SKM-1 (cell line): Measurements from ENCODE around the gene COL27A1.

ENCODE experiments used
- DNase-seq: peaks from one replicate; lab custom pipeline; 2025; ENCODE audit not compliant: unreplicated experiment; lab: John Stamatoyannopoulos, UW

Gene COL27A1

GRCh38 chr9:114143234-114143633 lies 12.1 kb upstream of the COL27A1 start:
- DNase-seq = no peak

GRCh38 chr9:114146735-114147134 lies 8.6 kb upstream of the COL27A1 start:
- DNase-seq = no peak

DNA sequence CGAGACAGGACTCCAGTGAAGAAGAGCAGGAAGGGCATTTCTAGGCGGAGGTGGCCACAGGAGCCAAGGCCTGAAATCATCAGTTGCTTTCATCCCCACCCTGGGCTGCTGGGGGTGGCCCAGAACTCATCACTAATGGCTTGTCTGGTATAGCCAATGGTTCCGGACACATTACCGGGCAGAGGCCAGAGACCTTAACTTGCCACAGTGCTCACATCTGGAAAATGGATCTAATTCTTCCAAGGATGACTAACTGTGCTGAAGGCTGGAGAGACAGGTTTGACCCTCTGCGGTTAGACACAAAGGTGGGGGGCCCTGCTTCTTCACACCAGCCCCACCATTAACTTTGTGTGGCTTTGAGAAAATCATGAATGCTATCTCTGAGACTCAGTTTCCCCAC lies 6.2 kb upstream of the COL27A1 start:
- DNase-seq = no peak

GRCh38 chr9:114149765-114150340 lies 5.5 kb upstream of the COL27A1 start:
- DNase-seq = no peak

GRCh38 chr9:114150608-114151007 lies 4.7 kb upstream of the COL27A1 start:
- no peak for DNase-seq

- DNase-seq = no peak
Observed at GRCh38 chr9:114151426-114151956, 3.8 kb upstream of the COL27A1 start.

GRCh38 chr9:114153761-114154599 lies 1.4 kb upstream of the COL27A1 start:
- DNase-seq = no peak

- no peak for DNase-seq
Observed at GRCh38 chr9:114154600-114155102, 686 bp upstream of the COL27A1 start.

GRCh38 chr9:114155995-114156656 lies 789 bp downstream of the COL27A1 start:
- DNase-seq = no peak

DNA sequence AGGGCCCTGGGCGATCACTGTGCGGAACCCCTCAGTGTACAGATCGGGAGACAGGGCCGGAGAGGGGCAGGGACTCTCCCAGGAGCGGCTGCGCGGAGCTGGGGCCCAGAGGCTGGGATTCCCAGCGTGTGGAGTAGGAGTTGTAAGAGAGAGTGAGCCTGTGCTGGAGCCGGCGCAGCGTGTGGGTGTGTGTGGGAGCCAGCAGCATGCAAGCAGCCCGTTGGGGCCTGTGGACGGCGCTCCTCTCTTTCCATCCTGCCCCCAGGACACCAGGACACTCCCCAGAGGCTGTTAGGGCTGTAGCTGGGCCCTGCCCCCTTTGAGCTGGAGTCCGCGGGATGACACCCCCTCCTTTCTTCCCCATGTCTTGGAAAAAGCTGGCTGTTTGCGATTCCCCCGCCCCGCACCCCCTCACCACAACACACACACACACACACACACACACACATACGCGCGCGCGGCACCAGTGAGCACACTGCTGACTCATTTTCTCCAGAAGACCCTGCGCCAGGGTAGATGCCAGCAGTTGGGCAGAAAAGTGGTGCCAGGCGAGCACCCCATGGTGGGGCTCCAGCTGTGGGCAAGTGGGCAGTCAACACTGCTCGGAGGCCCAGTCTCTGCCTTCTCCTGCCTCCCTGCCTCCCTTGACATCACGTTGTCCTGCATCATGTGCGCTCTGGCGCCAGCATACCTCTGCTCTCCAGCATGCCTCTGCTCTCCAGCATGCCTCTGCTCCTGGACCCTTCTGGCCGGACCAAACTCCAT lies 1.5 kb downstream of the COL27A1 start:
- no peak for DNase-seq

GRCh38 chr9:114157516-114158176 lies 2.3 kb downstream of the COL27A1 start:
- no peak for DNase-seq

GRCh38 chr9:114158482-114159130 lies 3.3 kb downstream of the COL27A1 start:
- DNase-seq = no peak

DNA sequence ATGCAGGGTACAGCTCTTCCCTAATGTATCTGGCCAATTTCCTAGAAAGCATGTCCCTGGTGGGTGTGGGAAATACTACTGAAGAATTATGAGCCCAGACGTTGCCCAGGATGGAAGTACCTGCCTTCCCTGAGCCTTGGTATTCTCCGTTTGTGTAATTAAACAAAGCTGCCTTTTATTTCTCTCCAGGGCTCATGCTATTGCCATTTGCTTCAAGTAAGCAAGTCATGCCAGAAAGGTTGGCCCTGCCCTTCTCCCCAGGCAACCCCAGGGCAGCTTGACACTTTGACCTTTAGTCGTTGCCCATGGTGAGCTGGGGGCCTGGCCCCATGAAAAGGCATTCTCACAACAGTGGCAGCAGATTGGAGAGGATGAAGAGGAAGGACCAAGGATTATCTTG lies 4.4 kb downstream of the COL27A1 start:
- DNase-seq = no peak

DNA sequence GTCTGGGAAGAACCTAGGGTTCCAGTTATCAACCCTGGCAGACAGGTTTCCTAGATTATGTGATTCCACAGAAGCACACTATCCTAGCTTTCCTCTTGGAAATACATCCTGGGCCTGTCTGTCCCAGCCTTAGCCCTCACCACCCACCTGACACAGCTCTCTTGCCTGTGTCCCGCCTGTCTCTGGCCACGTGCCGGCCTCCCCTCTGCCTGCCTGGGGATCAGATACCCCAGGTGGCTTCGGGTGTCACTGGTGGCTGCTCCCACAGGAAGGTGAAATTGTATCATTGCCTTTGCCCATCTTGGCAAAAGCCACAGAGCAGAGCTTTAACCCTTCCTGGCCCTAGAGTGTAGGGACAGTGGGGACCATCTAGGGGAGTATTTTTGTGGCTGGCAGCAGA lies 6.2 kb downstream of the COL27A1 start:
- no peak for DNase-seq

DNA sequence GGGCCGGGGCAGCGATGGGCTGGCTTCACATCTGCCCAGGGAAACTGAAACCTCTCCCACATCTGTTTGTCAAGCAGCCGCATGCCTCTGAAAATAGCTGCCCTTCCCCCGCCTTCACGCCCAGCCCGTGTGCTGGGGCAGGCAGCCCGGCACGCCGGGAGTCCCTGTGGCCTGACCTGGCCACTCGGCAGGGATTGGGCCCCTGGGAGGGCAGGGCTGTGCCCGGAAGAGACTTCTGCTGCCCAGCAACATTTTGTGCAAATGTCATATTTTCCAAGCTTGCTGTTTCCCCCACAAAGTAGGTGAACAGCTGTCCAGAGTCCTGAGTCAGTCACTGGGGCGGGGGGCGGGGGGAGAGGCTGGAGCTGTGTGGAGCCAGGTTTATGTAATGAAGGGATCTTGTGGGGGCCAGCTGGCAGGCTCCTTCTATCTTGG lies 8.2 kb downstream of the COL27A1 start:
- DNase-seq = no peak

GRCh38 chr9:114164191-114164794 lies 9.0 kb downstream of the COL27A1 start:
- DNase-seq = no peak

DNA sequence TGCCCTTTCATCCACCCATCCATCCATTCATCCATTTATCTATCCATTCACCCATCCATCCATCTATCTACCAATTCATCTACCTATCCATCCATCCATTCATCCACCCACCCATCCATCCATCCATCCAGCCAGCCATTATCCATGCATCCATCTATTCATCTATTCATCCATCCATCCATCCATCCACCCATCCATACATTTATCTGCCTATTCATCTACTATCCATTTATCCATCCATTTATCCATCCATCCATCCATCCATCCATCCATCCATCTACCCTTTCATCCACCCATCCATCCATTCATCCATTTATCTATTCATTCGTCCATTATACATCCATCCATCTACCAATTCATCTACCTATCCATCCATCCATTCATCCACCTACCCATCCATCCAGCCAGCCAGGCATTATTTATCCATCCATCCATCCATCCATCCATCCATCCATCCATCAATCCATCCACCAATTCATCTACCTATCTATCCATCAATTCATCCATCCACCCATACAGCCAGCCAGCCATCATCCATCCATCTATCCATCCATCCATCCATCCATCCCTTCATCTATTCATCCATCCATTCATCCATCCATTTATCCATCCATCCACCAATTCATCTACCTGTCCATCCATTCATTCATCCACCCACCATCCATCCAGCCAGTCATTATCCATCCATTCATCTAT lies 10.2 kb downstream of the COL27A1 start:
- no peak for DNase-seq

GRCh38 chr9:114166103-114166470 lies 10.8 kb downstream of the COL27A1 start:
- DNase-seq = no peak
